HG02642 (cell line): Measurements from ENCODE around the gene TPBGL.

ENCODE experiments used
- ATAC-seq: cut with Tn5 transposase; IDR thresholded peaks from one replicate; pipeline ENCODE4 v1.9.1; 2021; ENCODE audit warnings: mild to moderate bottlenecking; ENCODE audit not compliant: unreplicated experiment, poor library complexity

Gene TPBGL

DNA sequence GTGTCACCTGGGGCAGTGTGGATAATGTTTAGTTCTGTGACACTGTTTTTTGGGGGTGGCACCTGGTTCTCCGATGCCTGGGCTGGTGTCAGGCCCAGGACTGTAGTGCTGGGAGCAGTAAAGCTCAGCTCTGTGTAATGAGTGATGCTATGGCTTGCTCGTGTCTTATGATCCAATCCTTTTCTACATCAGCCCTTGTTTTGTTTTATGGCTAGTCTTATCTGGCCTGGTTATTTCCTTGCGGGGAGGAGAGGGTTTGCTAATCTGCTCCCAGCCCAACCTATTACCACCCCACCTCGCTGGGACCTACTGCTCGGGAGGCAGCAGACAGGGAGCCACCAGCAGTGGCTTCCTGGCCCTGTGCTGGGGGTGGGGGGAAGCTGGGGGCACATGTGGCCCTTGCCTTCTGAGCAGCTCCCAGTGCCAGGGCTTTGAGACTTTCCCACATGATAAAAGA lies 35.0 kb upstream of the TPBGL start:
- ATAC-seq, result no peak

DNA sequence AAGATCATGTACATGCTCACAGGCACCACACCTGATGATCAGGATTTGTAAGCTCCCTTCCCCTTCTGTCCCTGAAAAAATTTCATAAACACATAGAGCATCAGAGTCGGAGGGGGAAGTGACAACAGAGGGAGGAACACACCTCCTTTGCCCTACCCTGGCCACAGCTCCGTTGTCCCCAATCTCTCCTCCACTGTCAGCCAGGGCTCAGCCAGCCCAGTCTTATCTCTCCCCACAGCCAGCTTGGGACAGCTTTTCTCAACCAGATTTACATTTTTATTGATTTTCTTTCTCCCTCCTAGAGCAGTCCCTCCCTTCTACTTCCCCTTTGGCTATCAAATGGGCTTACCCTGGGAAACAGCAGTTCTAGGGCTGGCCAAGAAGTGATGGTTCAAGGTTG lies 32.1 kb upstream of the TPBGL start:
- ATAC-seq, result no peak

DNA sequence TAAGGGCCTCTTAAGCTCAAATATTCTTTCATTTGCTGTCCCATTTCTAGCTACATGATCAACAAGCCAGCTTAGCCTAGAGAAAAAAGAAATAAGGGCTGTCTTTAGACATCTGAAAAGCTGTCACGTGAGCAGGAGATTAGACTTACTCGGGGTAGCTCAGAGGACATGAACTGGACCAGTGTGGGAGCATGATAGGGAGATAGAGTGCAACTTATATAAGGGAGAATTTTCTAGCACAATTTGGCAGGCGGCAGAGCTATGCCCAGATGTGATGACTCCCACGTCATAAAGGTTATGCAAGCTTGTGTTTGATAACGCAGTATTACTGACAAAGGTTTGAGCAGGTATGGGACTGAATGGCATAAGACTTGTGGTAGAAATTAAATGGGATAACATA lies 28.2 kb upstream of the TPBGL start:
- ATAC-seq, result no peak

DNA sequence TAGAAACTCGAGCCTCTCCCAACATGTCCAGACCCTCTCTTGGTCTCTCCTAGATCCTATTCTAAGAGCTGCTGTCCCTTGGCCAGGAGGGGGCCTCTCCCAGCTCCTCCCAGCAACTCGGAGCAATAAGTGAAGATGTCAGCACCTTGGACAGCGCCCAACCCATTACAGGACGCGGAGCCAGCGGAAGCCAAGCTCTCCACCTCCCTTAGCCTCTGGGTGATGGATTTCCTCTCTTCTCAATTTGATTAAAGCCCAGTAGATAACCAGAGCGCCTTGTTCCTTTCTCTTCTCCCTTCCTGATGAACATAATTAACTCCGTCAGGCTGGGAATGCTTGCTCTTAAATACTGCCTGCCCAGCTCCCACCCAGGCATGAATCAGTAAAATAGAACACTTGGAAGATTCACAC lies 26.2 kb upstream of the TPBGL start:
- no peak for ATAC-seq

DNA sequence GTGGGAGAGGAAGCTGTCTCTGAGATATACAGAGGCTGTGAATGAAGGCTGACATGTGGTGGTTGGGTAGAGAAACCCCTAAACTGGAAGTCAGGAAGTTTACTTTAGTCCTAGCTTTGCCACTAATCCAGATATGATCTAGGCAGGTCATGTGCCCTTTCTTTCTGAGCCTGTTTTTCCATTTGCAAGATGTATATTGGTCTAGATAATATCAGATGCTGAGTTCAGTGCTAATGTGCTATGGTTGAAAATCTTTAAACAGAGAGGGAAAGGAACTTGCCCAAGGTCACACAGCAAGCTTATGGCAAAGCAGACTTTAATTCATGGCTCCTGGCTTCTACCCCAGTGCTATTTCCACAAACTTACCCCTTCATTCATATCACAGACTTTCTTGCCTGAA lies 25.7 kb upstream of the TPBGL start:
- no peak for ATAC-seq

DNA sequence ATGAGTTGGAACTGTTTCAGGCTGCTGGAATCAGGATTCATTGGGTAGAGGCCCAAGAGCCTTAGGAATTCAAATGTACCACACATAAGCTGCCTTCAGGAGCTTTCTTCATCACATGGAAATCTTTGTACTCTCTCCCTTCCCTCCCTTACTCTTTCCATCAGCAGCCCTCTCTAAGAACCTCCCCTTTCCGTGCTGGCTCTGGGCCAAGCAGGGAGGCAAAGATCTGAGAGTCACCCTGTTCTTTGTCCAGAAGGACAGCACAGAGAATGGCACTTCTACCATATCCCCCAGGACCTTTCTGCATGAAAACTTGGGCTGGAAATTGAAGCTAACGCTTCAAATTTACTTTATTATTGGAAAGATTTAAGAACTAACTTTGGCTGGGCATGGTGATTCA lies 20.7 kb upstream of the TPBGL start:
- no peak for ATAC-seq

DNA sequence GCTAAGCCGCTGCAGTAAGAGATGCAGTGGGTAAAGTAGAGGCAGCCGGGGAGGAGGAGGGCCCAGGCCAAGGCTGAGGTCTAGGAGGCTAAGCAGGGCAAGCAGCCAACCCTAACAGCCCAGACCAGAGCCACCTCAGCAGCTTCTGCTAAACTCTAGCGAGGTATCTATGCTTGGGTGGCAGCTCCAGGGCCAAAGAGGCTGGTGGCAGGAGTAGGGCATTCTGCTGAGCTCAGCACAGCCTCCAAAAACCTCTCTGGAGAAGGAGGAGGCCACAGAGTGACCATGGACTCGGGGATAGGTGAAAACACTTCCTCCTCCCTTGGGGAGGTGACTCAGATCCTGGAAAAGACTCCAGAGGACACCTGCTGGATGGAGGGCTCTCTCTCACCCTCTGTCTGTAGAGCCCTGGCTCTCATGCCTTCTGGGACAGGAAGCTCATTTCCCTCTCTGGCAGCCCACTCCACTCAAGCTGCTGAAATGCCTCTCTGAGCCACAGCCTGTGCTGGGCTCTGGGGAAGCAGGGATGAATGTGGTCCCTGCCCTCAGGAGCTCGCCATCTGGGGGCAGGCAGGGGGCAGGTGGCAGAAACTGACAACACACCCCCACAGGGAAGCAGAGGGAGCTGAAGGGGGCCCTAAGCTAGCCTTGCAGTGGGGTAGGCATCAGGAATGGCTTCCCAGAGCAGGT lies 16.5 kb upstream of the TPBGL start:
- ATAC-seq, result no peak

DNA sequence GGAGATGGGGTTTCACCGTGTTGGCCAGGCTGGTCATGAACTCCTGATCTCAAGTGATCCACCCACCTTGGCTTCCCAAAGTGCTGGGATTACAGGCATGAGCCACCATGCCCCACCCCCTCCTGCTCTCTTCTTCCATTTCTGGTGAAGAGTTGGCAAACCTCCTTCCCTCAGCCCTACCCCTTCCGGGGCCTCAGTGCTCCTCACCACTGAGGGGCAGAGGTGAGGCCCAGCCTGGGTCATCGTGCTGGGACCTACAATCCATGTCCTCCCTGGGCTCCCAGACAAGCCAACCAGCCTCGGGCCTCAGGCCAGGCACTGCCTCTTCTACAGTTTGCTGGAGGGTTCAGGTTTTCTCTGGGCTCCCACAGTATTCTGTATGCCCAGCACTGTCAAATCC lies 14.8 kb upstream of the TPBGL start:
- ATAC-seq, result no peak

DNA sequence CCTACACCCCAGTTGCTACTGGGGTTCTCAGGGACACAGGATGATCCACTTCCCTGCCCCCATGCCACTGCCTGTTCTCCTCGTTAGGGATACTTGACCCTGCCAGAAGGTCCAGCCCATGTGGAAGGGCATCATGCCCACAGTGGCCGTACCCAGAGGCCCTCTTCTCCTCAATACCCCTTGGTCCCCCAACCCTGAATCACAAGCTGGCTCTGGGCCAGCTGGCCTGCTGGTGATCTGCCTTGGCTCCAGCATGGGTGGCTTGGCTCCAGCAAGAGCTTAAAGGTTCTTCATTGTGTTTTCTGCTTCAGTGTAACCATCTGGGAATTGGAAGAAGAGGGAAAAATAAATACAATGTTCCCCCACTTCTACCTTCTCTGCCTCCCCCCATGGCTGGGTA lies 11.1 kb upstream of the TPBGL start:
- ATAC-seq, result no peak

DNA sequence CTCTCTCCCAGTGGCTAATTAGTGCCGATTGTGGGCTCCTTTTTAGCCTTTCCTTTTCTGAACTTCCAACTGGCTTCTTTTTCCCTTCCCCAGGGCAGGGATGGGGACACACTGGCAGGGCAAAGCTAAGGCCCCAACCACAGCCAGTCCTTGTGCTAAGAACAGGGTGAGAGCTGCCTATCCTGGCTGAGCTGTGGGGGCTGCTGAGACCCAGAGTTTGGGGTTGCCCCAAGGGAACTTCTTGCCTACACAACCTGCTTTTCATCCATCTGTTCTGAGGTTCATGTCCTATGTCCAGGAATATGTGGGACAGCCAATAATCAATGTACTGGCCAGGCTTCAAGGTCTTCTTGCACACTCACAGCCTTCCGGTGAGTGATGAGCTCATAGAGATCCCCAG lies 10.0 kb upstream of the TPBGL start:
- no peak for ATAC-seq

DNA sequence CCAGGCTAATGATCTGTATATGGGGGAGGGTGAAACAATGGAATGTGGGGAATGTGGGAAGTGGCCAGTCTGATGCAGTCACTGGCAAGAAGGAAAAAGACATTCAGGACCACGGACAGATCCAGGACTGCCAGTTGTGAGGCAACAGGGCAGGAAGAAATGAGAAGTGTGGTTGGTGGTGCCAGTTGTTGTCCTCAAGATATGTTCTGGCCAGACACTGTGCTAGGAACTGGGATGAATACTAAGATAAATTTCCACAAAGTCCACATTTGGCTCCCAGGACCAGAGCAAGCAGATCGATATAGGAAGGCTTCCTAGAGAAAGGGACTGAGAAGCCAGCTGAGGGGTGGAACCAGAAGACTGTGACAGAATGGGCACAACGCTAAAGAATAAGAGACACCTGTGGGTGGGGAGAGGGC lies 6.8 kb upstream of the TPBGL start:
- ATAC-seq, result no peak

DNA sequence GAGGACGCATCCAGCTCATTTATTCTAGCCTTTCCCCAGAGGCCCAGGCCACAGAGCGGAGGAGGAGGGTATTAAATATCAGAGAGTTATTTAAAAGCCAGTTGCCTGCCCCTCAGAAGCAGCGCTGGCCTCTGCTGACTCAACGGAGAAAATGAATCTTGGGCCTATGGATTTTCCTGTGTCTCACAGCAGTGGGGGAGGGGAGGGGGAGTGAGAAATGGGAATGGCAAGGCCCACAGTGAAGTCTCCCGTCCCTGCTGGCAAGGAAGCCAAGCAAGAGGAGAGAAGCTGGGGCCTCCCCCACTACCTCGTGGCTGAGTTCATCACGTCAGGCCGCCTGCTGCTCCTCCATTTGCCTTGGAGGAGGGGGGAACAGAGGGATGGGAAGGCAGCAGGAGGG lies 4.5 kb upstream of the TPBGL start:
- ATAC-seq, result no peak

DNA sequence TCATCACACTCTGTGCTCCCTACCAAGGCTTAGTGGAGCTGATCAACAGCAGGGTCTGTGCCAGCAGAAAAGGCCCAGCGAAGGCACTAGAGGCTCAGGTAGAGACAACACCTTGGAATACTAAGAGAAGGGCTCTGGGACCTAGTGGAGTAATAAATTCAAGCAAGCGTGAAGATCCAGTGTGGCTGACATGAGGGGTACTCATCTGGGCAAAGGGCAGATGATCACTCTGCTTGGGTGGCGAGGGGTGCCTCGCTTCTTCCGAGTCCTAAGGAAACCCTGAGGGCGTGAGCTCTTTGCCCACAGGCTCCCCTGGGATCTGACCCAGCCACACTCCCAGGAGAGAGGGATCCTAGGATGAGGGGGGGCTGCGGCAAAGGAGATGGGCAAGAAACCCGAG lies 3.5 kb upstream of the TPBGL start:
- no peak for ATAC-seq

DNA sequence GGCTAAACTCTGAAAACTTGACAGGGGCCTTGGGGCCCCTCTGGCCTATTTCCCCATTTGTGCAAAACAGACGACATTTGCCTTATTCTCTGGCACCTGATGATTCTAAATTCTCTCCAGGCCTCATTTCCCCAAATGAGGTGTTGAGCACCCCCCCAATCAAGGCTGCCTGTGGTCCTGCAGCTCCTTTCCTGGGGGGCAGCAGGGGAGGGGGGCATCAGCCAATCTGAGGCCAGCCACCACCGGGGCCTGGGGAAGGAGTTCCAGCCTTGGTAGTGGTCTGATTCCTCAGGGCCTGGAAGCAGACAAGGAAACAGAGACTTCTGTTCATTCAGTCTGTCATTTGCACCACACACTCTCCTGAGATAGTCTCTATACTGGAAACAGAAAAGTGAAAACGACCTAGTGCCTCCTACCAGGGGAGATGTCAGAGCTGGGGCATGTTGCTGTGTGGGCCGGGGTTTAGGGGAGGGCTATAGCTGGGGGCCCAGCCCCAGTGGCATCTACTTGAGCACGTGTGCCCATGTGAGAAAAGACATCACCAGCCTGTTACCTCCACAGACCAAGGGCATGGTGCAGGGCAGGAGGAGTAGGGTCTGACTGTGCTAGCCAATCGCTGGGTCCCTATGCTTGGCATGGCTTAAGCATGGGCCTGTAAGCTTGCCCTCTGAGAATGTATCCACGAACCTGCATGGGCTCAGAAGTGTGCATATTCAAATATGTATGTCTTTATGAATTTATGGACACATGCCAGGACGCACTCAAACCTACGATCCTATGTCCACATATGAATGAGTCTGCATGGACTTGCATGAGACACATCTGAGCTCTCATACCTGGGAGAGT lies 1.8 kb upstream of the TPBGL start:
- ATAC-seq, result no peak

DNA sequence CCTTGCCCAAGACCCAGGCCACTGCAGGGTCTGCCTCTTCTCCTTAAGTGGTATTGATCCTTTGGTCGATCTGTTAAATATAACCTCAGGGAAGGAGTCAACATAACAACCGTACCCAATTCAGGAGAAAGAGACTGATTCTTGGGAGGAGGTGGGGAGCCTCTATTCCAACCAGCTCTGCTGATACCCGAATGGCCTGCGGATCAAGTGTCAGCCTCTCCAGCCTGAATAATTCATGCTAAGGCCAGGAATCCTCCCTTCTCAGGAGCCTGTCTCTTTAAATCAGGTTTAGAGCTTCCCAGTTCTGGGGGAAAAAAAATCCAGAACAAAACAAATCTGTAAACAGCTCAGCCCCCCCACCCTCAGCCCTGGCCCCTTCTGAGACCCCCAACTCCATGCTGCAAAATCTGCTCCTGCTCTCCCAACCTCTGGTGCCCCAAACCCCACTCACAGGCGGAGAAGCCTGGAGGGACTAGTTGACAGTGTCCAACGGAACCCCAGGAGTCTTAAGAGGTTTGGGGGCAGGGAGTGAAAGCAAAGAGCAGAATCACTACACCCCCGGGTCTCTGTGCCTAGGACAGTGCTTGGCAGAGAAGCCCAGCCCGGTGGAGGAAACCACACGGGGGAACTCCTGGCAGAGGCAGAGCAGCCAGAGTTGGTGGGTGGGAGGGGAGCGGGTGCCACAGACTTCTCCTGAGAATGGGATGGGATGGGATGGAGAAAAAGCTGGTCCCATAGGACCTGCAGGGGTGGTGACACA lies 863 bp upstream of the TPBGL start:
- no peak for ATAC-seq

DNA sequence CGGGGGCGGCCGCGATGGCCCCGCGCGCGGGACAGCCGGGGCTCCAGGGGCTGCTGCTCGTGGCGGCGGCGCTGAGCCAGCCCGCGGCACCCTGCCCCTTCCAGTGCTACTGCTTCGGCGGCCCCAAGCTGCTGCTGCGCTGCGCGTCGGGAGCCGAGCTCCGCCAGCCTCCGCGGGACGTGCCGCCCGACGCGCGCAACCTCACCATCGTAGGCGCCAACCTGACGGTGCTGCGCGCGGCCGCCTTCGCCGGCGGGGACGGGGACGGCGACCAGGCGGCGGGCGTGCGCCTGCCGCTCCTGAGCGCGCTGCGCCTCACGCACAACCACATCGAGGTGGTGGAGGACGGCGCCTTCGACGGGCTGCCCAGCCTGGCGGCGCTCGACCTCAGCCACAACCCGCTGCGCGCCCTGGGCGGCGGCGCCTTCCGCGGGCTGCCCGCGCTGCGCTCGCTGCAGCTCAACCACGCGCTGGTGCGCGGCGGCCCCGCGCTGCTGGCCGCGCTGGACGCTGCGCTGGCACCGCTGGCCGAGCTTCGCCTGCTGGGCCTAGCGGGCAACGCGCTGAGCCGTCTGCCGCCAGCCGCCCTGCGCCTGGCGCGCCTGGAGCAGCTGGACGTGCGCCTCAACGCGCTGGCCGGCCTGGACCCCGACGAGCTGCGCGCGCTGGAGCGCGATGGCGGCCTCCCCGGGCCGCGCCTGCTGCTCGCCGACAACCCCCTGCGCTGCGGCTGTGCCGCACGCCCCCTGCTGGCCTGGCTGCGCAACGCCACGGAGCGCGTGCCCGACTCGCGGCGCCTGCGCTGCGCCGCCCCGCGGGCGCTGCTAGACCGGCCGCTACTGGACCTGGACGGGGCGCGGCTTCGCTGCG lies 697 bp downstream of the TPBGL start:
- peak; percentile 89 for ATAC-seq

DNA sequence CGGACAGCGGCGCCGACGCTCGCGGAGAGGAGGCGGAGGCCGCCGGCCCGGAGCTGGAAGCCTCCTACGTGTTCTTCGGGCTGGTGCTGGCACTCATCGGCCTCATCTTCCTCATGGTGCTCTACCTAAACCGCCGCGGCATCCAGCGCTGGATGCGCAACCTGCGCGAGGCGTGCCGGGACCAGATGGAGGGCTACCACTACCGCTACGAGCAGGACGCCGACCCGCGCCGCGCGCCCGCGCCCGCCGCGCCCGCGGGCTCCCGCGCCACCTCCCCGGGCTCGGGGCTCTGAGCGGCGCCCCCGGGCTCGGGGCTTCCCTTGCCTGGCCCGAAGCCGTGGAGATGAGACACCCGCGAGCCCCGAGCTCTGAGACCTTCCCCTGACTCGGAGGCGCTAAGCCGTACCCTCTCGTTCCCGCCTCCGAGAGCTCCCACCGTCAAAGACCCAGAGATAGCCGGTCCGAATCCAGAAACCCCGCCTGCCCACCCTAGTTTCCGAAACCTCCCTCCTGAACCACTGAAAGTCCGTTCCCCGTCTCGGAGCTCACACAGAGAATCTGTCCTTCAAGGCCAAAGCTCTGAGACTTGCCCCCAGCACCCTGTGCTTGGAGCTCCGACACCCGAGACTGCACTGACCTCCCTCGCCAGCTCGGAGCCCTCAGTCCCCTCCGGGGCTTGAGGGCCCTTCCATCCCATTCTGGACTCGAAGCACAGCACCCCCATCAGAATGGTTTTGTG lies 1.5 kb downstream of the TPBGL start:
- ATAC-seq, result no peak

DNA sequence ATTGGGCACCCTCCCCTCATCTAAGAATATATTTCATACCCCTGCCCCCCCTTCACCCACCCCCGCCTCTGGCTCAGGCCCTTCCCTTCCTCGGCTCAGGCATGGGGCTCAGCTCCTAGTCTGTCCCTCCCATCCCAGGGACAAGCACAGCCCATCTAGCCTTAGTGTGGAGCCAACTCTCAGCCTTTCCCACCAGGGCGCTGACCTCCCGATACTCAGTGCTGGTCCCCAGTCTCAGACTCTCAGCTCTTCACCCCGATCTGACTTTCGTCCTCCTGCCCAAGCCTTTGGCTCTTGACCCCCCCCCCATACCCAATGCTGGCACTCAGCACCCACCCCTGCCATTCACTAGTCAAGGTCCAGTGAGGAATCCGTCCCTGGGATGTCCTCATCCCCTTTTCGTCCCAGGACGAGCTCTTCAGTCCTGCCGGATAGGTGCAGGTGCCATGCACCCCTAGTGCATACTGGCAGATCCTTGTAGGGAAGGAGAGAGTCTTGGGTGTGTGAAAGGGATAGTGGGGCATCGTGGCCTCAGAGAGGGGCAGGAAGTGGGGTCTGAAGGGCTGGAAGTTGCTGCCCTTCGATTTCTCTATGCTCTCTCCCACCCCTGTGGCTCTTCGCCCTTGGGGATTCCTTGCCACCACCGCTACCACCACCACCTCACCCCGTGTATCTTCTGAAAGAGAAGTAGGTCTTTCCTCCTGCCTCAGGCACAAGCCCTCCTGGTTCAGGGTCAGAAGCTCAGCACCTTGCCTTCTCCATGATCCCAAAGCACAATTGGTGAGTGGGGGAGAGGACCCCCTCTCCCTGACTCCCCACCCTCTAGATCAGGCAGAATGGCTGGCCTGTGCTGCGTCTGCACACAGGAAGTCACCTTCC lies 2.4 kb downstream of the TPBGL start:
- ATAC-seq, result no peak
